ENCODE data around the gene DHRS12.

DNA sequence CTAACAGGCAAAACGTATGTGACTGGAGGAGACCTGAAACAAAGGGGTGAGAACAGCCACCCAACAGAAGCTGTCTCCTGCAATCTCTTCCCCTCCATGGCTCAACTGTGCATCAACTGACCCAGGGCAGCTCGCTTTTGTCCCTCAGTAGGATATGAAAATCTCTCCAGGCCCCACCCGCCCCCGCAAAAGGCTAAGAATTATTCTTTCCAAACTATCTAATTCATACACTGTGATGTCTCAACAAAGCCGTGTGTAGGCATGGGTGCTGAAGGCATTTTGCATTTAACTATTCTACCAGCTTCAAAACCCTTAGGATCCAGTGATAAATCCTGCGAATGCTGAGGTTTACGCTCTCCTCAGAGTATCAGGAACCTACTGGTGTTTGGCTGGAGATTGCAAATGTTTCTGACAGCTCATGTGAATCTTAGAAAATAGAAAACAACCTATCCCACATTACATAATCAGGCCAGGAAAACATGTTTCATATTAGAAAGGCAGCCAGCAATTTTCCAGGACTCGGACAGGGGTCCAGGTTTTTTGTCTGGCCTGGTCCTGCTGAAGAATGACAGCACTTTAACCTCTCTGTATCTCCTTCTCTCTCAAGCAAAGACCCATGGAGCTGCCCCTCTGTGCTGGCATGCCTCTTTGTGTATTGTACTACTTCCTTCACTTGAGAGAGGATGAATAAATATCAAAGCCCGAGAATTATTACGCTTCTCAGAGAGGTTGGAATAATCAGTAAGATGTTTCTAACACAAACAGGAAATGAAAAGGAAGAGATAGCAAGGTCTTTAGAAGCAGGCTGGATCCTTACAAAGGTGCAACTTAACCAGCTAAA, 17.3 kb downstream of the DHRS12 start:
- TF ChIP-seq ESRRA (CRISPR knock-in tag; IDR thresholded peaks at IDR 0.05; ENCODE audit: borderline replicate concordance) (no peak), TEAD4 (CRISPR knock-in tag; IDR thresholded peaks at IDR 0.05) (no peak), NR1H2 (CRISPR knock-in tag; IDR thresholded peaks at IDR 0.05) (no peak), CREB1 (CRISPR knock-in tag; IDR thresholded peaks at IDR 0.05) (no peak), ZNF121 (CRISPR knock-in tag; IDR thresholded peaks at IDR 0.05) (no peak)
- TF ChIP-seq, protein P1, sequence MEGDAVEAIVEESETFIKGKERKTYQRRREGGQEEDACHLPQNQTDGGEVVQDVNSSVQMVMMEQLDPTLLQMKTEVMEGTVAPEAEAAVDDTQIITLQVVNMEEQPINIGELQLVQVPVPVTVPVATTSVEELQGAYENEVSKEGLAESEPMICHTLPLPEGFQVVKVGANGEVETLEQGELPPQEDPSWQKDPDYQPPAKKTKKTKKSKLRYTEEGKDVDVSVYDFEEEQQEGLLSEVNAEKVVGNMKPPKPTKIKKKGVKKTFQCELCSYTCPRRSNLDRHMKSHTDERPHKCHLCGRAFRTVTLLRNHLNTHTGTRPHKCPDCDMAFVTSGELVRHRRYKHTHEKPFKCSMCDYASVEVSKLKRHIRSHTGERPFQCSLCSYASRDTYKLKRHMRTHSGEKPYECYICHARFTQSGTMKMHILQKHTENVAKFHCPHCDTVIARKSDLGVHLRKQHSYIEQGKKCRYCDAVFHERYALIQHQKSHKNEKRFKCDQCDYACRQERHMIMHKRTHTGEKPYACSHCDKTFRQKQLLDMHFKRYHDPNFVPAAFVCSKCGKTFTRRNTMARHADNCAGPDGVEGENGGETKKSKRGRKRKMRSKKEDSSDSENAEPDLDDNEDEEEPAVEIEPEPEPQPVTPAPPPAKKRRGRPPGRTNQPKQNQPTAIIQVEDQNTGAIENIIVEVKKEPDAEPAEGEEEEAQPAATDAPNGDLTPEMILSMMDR (IDR thresholded peaks at IDR 0.05) = no peak
- TF ChIP-seq, protein P2, sequence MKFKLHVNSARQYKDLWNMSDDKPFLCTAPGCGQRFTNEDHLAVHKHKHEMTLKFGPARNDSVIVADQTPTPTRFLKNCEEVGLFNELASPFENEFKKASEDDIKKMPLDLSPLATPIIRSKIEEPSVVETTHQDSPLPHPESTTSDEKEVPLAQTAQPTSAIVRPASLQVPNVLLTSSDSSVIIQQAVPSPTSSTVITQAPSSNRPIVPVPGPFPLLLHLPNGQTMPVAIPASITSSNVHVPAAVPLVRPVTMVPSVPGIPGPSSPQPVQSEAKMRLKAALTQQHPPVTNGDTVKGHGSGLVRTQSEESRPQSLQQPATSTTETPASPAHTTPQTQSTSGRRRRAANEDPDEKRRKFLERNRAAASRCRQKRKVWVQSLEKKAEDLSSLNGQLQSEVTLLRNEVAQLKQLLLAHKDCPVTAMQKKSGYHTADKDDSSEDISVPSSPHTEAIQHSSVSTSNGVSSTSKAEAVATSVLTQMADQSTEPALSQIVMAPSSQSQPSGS (CRISPR knock-in tag; IDR thresholded peaks at IDR 0.05; ENCODE audit: borderline replicate concordance, low read depth) = no peak
- TF ChIP-seq, protein P3, sequence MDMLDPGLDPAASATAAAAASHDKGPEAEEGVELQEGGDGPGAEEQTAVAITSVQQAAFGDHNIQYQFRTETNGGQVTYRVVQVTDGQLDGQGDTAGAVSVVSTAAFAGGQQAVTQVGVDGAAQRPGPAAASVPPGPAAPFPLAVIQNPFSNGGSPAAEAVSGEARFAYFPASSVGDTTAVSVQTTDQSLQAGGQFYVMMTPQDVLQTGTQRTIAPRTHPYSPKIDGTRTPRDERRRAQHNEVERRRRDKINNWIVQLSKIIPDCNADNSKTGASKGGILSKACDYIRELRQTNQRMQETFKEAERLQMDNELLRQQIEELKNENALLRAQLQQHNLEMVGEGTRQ (CRISPR knock-in tag; IDR thresholded peaks at IDR 0.05) = no peak
- TF ChIP-seq, protein P4, sequence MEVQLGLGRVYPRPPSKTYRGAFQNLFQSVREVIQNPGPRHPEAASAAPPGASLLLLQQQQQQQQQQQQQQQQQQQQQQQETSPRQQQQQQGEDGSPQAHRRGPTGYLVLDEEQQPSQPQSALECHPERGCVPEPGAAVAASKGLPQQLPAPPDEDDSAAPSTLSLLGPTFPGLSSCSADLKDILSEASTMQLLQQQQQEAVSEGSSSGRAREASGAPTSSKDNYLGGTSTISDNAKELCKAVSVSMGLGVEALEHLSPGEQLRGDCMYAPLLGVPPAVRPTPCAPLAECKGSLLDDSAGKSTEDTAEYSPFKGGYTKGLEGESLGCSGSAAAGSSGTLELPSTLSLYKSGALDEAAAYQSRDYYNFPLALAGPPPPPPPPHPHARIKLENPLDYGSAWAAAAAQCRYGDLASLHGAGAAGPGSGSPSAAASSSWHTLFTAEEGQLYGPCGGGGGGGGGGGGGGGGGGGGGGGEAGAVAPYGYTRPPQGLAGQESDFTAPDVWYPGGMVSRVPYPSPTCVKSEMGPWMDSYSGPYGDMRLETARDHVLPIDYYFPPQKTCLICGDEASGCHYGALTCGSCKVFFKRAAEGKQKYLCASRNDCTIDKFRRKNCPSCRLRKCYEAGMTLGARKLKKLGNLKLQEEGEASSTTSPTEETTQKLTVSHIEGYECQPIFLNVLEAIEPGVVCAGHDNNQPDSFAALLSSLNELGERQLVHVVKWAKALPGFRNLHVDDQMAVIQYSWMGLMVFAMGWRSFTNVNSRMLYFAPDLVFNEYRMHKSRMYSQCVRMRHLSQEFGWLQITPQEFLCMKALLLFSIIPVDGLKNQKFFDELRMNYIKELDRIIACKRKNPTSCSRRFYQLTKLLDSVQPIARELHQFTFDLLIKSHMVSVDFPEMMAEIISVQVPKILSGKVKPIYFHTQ (CRISPR knock-in tag; IDR thresholded peaks at IDR 0.05) = no peak
- TF ChIP-seq, protein P5, sequence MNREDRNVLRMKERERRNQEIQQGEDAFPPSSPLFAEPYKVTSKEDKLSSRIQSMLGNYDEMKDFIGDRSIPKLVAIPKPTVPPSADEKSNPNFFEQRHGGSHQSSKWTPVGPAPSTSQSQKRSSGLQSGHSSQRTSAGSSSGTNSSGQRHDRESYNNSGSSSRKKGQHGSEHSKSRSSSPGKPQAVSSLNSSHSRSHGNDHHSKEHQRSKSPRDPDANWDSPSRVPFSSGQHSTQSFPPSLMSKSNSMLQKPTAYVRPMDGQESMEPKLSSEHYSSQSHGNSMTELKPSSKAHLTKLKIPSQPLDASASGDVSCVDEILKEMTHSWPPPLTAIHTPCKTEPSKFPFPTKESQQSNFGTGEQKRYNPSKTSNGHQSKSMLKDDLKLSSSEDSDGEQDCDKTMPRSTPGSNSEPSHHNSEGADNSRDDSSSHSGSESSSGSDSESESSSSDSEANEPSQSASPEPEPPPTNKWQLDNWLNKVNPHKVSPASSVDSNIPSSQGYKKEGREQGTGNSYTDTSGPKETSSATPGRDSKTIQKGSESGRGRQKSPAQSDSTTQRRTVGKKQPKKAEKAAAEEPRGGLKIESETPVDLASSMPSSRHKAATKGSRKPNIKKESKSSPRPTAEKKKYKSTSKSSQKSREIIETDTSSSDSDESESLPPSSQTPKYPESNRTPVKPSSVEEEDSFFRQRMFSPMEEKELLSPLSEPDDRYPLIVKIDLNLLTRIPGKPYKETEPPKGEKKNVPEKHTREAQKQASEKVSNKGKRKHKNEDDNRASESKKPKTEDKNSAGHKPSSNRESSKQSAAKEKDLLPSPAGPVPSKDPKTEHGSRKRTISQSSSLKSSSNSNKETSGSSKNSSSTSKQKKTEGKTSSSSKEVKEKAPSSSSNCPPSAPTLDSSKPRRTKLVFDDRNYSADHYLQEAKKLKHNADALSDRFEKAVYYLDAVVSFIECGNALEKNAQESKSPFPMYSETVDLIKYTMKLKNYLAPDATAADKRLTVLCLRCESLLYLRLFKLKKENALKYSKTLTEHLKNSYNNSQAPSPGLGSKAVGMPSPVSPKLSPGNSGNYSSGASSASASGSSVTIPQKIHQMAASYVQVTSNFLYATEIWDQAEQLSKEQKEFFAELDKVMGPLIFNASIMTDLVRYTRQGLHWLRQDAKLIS (CRISPR knock-in tag; IDR thresholded peaks at IDR 0.05; ENCODE audit: borderline replicate concordance) = no peak

Data from WTC11 (cell line).